ENCODE measurements around the gene ALDH3B1.

- TF ChIP-seq, protein P1, sequence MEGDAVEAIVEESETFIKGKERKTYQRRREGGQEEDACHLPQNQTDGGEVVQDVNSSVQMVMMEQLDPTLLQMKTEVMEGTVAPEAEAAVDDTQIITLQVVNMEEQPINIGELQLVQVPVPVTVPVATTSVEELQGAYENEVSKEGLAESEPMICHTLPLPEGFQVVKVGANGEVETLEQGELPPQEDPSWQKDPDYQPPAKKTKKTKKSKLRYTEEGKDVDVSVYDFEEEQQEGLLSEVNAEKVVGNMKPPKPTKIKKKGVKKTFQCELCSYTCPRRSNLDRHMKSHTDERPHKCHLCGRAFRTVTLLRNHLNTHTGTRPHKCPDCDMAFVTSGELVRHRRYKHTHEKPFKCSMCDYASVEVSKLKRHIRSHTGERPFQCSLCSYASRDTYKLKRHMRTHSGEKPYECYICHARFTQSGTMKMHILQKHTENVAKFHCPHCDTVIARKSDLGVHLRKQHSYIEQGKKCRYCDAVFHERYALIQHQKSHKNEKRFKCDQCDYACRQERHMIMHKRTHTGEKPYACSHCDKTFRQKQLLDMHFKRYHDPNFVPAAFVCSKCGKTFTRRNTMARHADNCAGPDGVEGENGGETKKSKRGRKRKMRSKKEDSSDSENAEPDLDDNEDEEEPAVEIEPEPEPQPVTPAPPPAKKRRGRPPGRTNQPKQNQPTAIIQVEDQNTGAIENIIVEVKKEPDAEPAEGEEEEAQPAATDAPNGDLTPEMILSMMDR (IDR thresholded peaks at IDR 0.05), result no peak
- TF ChIP-seq ZFX (IDR thresholded peaks at IDR 0.05; ENCODE audit: borderline replicate concordance), result no peak
These were observed 47.7 kb downstream of the ALDH3B1 start for GRCh38 chr11:68057807-68058206.
